ENCODE measurements around the gene EIF4EBP3.
A peak's percentile ranks its signal among the peaks of the same experiment; 100 is the strongest.

The EIF4EBP3 gene

DNA sequence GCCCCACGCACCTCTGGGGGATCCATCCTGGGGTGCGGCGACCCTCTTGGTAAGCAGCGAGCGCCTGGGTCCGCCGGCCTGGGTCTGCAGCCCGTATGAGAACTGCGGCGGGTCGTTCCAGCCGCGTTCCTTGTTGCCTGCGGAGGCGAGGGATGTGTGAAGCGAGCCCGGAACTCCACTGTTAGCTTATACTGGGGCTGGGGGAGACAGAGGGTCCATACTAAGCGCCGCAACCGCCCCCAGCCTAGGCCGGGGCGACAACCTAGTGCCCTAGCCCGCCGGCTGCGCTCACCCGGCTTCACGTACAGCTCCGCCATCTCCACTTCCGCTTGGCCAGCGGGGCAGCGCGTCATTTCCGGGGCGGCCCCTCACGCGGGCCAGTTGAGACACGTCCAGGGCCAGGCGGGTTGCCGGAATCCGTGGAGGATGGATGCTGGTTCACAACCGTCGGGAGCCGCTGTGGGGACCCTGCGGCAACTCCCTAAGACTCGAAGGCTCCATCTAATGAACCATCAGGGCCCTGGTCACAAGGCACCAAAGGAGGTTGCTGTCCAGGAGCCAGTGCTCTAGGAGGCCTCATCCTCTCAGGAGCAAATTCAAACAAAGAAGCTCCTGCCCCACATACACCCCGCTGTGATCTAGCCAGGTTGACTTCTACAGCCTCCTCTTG, 9.8 kb downstream of the EIF4EBP3 start, which contains the start of gene SRA1:
TSS of gene SRA1 (minus strand) at position 338 of the 670 bp plus-strand sequence. CDS start at position 317, 21 bp downstream.
- DNase-seq = peak; percentile 46

DNA sequence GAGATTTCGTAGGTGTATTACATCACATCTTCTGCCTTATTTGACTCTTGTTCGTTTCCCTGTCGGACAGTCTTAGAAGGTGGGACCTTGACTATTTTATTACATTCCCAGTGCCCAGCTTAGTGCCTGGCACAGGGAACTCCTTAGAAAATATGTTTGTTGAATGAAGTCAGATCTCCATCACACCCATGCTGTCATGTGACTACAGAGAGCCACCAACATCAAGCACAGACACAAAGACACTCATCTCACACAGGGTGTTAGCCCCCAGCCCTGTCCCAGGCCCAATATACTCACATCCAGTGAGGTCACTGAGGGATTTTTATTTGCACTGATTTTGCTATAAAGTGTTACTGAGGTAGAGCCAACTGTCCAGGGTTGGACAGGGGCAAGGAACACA, 10.5 kb downstream of the EIF4EBP3 start:
- DNase-seq = no peak

DNA sequence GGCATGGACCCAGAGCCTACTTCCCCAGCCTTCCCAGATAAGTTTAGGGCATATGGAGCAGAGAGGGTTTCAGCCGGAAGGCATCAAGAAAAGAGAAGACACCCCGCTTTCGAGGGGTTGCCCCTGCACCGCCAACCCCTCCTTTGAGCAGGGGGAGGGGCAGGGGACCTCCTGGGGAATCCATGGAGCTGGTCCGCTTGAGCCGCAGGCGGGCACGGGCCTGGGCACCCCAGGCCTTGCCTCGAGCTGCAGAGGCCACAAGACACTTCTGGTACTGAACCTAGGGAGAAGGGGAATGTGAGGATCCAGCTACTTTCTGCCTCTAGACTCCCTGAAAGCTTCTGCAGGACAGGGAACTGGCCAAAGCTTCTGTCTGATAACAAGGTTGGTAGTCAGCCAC, 11.1 kb downstream of the EIF4EBP3 start:
- DNase-seq = no peak

DNA sequence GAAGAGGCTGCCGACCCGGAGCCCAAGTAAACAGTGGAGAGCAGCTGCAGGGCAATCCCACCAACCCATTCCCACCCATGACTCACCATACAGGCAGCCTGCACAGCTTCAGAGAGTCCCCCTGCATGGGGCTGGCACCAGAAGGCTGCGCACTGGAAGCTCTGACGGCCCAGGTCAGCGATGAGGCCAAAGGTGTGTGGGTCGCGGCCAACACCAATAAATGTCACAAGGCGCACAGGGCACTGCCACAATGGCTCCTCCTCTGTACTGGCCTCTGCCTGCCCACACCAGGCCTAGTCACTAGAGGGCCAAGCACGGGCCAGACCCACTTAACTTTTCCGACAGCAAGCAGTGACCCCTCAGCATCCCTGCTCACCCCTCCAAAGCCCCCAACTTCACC, 12.8 kb downstream of the EIF4EBP3 start:
- DNase-seq = no peak

DNA sequence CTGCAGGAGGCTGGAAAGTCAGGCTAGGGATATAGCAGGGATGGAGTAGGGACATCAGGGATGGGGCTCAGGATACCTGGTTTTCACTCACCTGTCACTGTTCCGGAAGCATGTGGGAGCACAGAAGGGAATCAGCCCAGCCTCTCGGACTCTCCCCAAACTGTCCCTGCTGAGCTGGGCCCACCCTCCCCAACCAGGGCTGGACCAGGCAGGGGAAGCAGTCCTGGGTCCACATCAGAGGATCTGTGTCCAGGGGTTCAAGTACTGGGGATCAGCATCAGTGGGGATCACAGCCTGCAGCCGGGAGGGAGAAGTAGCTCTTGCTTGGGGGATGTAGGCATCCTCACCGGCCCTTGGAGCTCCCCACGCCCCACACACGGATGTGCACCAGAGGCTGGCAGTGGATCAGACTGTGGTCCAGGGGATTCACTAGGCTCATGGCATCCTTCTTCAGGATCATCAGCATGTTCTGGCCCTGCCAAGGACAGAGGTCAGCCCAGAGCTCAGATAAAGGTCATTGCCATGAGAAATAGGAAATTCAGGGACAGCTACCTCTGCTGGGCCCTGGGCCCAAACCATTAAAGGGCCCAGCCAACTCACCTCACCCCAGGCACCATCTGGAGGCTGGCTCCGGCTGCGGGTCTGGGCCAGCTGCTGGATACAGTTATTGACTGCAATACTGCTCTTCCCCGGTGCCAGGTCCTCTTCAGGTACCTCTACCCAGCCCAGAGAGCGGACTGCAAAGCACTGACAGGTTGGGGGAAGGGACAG, 14.5 kb downstream of the EIF4EBP3 start:
- DNase-seq = no peak

DNA sequence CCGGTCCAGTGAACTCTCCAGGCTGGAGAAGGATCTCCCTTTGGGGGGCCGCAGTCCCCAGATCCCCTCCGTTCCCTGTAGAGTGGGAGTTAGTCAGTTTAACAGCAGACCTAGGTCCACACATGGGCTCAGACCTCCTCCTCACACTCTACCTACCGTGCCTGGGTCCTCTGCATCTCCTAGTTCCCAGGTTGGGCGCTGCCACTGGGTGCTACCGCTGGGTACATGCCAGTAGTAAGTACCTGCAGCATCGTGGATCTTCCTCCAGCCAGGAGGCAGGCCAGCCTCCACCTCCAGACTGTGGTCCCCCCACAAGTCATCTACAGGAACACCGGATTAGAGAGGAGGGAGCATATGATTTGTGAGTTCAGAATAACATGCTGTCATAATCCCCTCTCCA, 16.1 kb downstream of the EIF4EBP3 start:
- DNase-seq = no peak

DNA sequence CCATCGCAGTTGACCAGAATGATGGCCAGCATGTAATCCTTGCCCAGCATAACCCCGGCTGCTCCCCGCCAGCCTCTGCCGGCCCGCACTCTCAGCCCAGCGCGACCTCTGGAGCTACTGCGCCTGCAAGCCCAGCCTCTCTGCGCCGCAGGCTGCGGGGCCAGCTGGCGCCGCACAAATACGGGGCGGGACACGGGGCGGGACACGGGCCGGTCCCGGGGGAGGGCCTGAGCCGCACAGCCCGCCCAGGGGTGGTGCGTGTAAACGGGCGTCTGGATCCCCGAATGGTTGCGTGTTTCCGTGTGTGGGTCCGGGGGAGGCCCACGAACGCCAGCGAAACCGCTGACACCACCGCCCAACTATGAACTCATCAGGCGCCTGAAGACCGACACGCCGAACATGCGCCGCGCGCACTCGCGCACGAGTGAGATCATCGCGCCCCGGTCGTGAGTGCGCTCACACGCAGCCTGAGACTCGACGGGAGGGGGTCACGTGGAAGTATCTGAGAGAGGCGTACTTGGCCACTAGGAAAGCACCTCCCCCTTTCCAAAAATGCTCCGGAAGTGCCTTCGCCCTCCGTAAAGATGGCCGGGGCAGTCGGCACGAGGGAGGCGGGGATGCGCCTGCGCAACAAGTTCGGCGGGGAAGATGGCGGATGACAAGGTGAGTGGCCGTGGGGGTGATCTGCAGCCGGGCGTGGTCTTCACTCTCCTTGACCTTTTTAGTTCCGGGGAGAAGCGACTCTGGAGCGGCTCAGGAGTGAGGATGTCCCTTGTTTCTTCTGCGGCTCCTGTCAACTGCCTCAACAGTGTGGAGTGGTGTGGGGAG, 16.9 kb downstream of the EIF4EBP3 start, which contains the start of the genes APBB3 and SLC35A4:
TSS of gene APBB3 (minus strand) at position 403 of the 828 bp plus-strand sequence. CDS start at position 50, 353 bp downstream.
TSS of gene SLC35A4 (plus strand) at position 633 of the 828 bp plus-strand sequence. CDS start 2,342 bp downstream, outside the sequence.
- peak; percentile 77 for DNase-seq

DNA sequence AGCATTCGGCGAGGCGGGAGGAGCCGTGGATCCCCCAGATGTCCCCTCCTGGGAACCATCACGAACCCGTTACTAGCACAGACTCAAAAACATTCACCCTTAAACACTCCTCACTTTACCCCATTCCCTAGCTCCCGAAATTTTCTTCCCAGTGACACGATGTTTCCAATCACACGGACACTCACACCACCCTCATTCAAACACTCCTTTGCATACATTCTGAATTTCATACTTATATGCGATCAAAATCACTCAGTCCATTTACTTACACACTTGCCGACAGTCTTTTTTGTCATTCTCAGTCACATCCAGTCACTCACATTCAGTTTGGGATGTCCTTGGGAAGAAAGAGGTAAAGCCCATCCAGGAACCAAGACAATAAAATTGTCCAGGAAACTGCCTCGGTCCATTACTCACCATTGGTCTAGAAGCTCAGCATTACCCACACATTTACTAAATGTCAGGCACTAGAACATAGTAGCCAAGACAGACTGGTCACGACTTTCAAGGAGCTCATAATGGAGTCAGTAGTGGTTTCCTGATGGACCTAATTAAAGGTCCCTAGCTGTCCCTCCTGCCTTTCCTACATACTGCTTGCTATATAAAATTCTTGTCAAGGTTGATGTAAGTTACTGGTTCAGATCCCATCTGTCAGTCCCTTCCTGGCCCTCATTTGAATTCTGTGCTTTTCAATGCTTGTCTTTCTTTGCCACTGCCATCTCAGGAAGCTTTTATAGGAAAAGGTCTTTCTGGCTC, 17.7 kb downstream of the EIF4EBP3 start:
- DNase-seq = no peak

DNA sequence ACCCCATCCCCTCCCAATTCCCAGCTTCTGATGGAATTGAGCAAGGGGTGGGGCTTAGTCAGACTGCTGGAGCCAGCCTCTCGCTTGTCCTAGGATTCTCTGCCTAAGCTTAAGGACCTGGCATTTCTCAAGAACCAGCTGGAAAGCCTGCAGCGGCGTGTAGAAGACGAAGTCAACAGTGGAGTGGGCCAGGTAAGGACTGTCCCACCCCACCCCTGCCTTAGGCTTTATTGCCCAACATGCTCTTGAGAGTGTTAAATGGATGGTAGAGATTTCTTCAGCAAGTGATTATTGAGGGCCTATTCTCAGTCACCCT, 18.3 kb downstream of the EIF4EBP3 start:
- DNase-seq = no peak

DNA sequence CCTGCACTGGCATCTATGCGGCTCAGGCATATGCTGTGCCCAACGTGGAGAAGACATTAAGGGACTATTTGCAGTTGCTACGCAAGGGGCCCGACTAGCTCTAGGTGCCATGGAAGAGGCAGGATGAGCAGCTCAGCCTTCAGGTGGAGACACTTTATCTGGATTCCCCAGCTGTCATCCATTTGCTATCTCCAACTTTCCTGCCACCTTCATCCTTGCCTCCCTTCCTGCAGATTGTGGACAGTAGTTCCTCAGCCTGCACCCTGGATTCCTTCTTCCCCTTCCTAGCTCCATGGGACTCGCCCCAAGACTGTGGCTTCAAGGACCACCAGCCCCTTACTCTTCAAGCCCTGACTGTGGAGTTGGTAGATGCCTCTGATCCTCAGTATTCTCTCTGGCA, 19.2 kb downstream of the EIF4EBP3 start:
- DNase-seq = no peak

DNA sequence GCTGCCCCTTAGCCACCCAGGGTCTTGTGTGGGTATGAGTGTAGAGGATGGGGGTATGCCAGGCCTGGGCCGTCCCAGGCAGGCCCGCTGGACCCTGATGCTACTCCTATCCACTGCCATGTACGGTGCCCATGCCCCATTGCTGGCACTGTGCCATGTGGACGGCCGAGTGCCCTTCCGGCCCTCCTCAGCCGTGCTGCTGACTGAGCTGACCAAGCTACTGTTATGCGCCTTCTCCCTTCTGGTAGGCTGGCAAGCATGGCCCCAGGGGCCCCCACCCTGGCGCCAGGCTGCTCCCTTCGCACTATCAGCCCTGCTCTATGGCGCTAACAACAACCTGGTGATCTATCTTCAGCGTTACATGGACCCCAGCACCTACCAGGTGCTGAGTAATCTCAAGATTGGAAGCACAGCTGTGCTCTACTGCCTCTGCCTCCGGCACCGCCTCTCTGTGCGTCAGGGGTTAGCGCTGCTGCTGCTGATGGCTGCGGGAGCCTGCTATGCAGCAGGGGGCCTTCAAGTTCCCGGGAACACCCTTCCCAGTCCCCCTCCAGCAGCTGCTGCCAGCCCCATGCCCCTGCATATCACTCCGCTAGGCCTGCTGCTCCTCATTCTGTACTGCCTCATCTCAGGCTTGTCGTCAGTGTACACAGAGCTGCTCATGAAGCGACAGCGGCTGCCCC, 19.8 kb downstream of the EIF4EBP3 start:
- DNase-seq = no peak

DNA sequence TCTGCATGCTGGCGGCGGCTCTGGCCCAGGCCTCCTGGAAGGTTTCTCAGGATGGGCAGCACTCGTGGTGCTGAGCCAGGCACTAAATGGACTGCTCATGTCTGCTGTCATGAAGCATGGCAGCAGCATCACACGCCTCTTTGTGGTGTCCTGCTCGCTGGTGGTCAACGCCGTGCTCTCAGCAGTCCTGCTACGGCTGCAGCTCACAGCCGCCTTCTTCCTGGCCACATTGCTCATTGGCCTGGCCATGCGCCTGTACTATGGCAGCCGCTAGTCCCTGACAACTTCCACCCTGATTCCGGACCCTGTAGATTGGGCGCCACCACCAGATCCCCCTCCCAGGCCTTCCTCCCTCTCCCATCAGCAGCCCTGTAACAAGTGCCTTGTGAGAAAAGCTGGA, 20.4 kb downstream of the EIF4EBP3 start:
- no peak for DNase-seq

DNA sequence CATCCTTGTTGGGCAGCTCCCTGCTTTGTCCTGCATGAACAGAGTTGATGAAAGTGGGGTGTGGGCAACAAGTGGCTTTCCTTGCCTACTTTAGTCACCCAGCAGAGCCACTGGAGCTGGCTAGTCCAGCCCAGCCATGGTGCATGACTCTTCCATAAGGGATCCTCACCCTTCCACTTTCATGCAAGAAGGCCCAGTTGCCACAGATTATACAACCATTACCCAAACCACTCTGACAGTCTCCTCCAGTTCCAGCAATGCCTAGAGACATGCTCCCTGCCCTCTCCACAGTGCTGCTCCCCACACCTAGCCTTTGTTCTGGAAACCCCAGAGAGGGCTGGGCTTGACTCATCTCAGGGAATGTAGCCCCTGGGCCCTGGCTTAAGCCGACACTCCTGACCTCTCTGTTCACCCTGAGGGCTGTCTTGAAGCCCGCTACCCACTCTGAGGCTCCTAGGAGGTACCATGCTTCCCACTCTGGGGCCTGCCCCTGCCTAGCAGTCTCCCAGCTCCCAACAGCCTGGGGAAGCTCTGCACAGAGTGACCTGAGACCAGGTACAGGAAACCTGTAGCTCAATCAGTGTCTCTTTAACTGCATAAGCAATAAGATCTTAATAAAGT, 21.1 kb downstream of the EIF4EBP3 start:
- no peak for DNase-seq

DNA sequence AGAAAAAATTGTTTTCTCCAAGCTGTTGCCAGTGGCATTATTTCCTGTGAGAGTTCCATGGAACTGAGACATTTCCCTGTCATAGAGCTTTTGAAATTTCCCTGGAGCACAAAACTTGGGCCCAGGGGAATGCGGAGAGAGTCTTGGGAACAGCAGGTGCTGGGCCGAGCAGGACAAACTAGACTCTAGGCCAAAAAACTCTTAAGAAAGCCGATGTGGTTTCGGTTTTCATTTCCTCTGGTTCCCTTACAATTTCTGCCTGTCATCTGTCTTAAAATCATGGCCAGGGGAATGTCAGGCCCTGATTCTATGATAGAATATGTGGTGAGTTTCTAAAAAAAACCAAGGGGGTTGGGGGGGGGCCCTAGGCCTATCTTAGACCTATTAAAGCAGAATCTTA, 21.7 kb downstream of the EIF4EBP3 start:
- DNase-seq = no peak

DNA sequence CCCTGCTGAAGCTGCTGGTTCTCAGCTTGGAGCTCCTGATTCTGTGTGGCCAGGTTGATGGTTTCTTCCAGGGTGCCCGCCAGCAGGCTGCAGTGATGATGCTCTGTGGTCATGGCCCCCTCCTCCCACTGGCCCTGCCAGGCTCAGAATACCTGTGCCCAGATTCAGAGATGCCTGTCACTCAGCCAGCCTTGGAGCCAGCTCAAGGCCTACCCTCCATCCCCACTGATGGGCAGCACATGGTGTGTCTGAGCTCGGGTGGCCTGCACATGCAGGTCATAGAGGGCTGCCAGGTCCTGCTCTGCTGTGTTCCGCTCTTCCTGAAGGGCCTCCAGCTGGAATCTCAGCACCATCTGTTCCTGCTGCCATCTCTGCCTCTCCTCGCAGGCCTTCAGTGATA, 22.6 kb downstream of the EIF4EBP3 start:
- DNase-seq = no peak

DNA sequence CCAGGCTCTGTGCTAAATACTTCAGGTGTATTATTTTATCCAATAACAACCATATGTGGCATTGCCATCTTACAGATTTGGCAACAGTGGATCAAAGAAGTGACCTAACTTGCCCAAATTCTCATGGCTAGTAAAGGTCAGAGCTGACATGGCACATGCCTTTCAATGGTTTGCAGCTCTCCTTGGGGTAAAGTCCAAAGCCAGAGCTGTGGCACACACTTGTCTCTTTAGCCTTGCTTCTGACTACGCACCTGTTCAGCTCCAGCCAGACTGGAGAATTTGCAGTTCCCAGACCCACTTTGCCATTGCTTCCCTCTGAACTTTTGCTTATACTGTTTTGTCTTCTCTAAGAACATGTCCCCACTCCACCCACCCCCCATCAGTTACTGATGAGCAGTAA, 23.0 kb downstream of the EIF4EBP3 start:
- DNase-seq = no peak

DNA sequence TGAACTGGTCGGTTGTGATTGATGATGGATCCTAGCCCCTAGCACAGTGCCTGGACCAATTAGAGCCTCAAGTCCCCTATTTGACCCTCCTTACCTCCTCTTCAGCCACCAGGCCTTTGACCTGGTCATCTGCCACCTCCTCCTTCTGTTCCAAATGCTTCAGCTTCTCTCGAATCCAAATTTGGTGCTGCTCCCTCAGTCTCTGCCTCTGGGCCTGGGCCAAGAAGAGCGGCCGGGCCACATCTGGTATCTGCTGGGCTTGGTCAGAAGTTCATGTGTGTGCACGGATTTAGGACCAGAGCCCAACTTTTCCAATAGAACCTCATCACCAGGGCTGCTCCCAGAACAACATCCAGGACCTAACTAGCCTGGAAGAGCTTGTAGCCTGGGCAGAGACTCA, 23.6 kb downstream of the EIF4EBP3 start:
- DNase-seq = no peak

DNA sequence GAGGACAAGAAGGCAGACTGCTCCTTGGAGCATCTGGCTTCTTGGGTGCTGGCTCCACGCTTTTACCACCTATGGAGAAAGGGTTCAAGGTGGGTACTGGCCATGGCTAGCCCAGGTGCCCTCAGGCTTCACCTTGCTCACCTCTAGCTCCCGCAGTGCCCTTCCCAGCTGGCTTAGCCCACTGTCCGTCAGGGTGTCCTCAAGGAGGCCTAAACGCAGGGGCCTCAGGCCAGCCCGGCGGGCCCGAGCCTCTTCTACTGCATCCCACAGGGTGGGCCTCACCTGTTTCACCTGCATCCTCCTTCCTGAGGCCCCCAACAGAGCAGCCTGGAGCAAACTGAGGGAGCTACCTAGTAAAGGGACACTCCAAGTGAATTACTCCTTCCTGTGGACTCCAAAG, 26.2 kb downstream of the EIF4EBP3 start:
- DNase-seq = no peak

DNA sequence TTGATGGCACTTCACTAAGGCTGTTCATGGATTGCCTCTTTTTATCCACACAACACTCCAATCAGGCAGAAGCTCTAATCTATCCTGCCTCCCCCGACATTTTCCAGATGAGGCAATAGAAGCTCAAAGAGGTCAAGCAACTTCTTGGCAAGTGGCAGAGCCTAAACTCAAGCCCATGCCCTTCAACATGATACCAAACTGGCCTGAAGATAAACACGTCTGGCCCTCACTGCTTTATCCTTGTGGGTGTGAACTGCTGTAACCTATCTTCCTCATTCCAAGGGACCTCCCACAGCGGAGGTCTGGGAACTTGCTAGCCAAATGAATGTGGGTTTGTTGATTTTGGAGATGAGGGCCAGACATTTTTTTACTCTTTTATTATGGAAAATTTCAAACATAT, 26.7 kb downstream of the EIF4EBP3 start:
- no peak for DNase-seq

DNA sequence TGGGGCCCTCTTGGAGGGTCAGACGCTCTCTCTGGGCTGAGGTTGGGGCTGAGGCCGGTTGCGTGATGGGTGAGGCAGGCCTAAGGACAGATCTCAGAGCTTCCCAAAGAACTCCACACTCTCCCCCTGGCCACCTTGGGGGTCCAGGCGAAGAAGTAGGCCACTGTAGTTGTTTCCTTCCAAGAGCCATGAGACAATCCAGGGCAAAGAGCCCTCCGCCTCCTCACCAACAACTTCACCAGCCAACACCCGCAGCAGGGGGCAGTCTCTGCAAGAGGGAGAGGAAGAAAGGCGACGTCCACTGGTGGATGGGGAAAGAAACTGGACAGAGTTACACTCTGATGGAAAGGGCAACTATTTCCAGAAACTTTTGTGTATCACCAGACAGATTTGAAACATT, 27.8 kb downstream of the EIF4EBP3 start:
- no peak for DNase-seq

DNA sequence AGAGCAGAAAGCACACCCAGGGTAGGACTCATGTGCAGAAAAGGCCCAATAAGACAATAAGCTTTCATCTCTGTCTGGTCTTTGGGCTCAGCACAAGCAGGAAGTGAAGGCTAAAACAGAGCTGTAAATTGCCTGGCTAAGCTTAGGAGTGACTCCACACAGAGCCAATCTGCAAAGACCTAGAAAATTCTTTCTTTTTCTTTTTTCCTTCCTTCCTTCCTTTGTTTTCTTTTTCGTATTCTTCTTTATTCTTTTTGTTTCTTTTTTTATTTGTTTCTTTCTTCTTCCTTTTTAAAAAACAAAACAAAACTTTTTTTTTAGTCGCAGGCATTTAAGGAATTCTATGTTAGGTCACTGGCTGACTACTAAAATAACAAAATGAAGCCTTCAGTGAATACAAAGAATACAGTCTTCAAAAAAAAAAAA, 29.3 kb downstream of the EIF4EBP3 start:
- no peak for DNase-seq
